K562 (cell line): ENCODE measurements around the gene ENKUR. TPM values are rescaled to one million over a fixed set of nuclear protein-coding genes. Genes with fewer than 3 reads are reported as not detected.
A peak's percentile ranks its signal among the peaks of the same experiment; 100 is the strongest.

Experiments
- BRCA1 ChIP-seq, 2 experiments: fragments of 450-650 bp in 1 of 2; sonication (generic) in 1 of 2; formaldehyde crosslinking in 1 of 2; IDR thresholded peaks; 2 replicates each; pipeline versions ENCODE4 v1.5.0 to v1.6.1; 2017 to 2020; ENCODE audit warnings: mild to moderate bottlenecking in 1 of 2, missing genetic modification reagents in 1 of 2
- CHD4 ChIP-seq: fragments of 200-600 bp; sonication (generic); IDR thresholded peaks from 3 replicates; pipeline ENCODE4 v1.6.1; 2012; ENCODE audit warnings: low read depth, mild to moderate bottlenecking, mixed read lengths, low read length, inconsistent platforms; ENCODE audit not compliant: insufficient read depth, insufficient replicate concordance, poor library complexity, severe bottlenecking
- DIDO1 ChIP-seq: fragments of 450-650 bp; IDR thresholded peaks from 2 replicates; pipeline ENCODE4 v1.6.1; 2016; ENCODE audit warnings: low read depth, missing biosample characterization, missing genetic modification characterization
- EP300 ChIP-seq: IDR thresholded peaks from 2 replicates; pipeline ENCODE4 v1.6.1; 2012; ENCODE audit warnings: low read length, improper control_type of control experiment
- FOXA1 ChIP-seq: fragments of 450-650 bp; IDR thresholded peaks from 2 replicates; pipeline ENCODE4 v1.6.1; 2016; ENCODE audit warnings: mild to moderate bottlenecking, borderline replicate concordance
- FOXK1 ChIP-seq: sonication (generic); formaldehyde crosslinking; IDR thresholded peaks from 2 replicates; pipeline ENCODE4 v1.8.0; 2022; ENCODE audit warnings: missing genetic modification reagents, mild to moderate bottlenecking, borderline replicate concordance
- FOXK2 ChIP-seq, 2 experiments: fragments of 450-650 bp; IDR thresholded peaks in 1 of 2; conservative IDR thresholded peaks in 1 of 2; 2 replicates each; pipeline ENCODE4 v1.6.1; 2016; ENCODE audit warnings: low read depth in 2 of 2, mild to moderate bottlenecking in 1 of 2
- L3MBTL2 ChIP-seq: fragments of 450-650 bp; IDR thresholded peaks from 2 replicates; pipeline ENCODE4 v1.6.1; 2016; ENCODE audit warnings: mild to moderate bottlenecking, moderate library complexity
- MCM7 ChIP-seq, 2 experiments: fragments of 450-650 bp; IDR thresholded peaks; 2 replicates each; pipeline ENCODE4 v1.6.1; 2016 to 2018
- MEF2D ChIP-seq: conservative IDR thresholded peaks from 2 replicates; pipeline ENCODE4 v1.6.1; 2016; ENCODE audit warnings: low read depth, missing genetic modification characterization, missing compliant biosample characterization
- MXI1 ChIP-seq: IDR thresholded peaks from 2 replicates; pipeline ENCODE4 v1.6.1; 2011; ENCODE audit warnings: low read depth, mild to moderate bottlenecking, improper control_type of control experiment, low read length
- PML ChIP-seq: IDR thresholded peaks from 2 replicates; pipeline ENCODE4 v1.6.1; 2012; ENCODE audit warnings: low read length, inconsistent platforms
- PURB ChIP-seq: sonication (generic); formaldehyde crosslinking; IDR thresholded peaks from 2 replicates; pipeline ENCODE4 v1.9.0; 2021; ENCODE audit warnings: low read depth, mild to moderate bottlenecking, missing genetic modification reagents
- RBFOX2 ChIP-seq: fragments of 200-400 bp; formaldehyde crosslinking; IDR thresholded peaks from 2 replicates; pipeline ENCODE4 v1.6.1; 2017; ENCODE audit warnings: low read depth, mild to moderate bottlenecking, low read length, moderate library complexity
- THRAP3 ChIP-seq: fragments of 450-650 bp; IDR thresholded peaks from 2 replicates; pipeline ENCODE4 v1.6.1; 2016; ENCODE audit warnings: mild to moderate bottlenecking, inconsistent platforms, borderline replicate concordance
- TRIM28 ChIP-seq: fragments of 450-650 bp; IDR thresholded peaks from 2 replicates; pipeline ENCODE4 v1.6.1; 2017
- ZNF146 ChIP-seq: IDR thresholded peaks from one replicate; pipeline ENCODE4 v1.6.1; 2018; ENCODE audit warnings: missing compliant biosample characterization; ENCODE audit not compliant: unreplicated experiment
- ZNF561 ChIP-seq: fragments of 450-650 bp; formaldehyde crosslinking; conservative IDR thresholded peaks from 2 replicates; pipeline ENCODE4 v1.4.0; 2020; ENCODE audit warnings: mild to moderate bottlenecking, moderate library complexity
- ZNF699 ChIP-seq: fragments of 250-450 bp; sonication (Bioruptor Pico); IDR thresholded peaks from 2 replicates; pipeline ENCODE4 v1.8.0; 2021; ENCODE audit warnings: mild to moderate bottlenecking, moderate library complexity; ENCODE audit not compliant: insufficient replicate concordance
- ZNF77 ChIP-seq: fragments of 250-450 bp; sonication (Bioruptor Pico); IDR thresholded peaks from 2 replicates; pipeline ENCODE4 v1.5.0; 2020
- polyA plus RNA-seq, 8 experiments: library from polyadenylated mRNA; depleted of rRNA in 4 of 8; stranded (reverse) in 5 of 8; unstranded in 3 of 8; fragments of >200 nt; fragmentation: Nextera tagmentation in 2 of 8; fragmentation: Illumina TruSeq in 1 of 8; extraction: Ambion mirVana in 2 of 8; extraction: Trizol in 1 of 8; gene quantifications; 2 replicates each; pipeline versions ENCODE4 v1.2.1 to v1.2.3, GENCODE V29; 2011 to 2014; ENCODE audit warnings: inconsistent platforms in 1 of 8, missing spikeins in 1 of 8
- total RNA-seq, 7 experiments: library from RNA; depleted of rRNA in 6 of 7; stranded (reverse); fragments of >200 nt in 6 of 7; fragmentation: Illumina TruSeq in 2 of 7; extraction: Trizol in 2 of 7; gene quantifications; 2 replicates each; pipeline versions ENCODE4 v1.2.1 to v1.2.3, GENCODE V29; 2011 to 2021; ENCODE audit warnings: low replicate concordance in 1 of 7
- TF ChIP-seq, protein P1 (sequence below): fragments of 450-650 bp; formaldehyde crosslinking; conservative IDR thresholded peaks from 2 replicates; pipeline ENCODE4 v1.4.0; 2022; ENCODE audit warnings: mild to moderate bottlenecking, missing genetic modification characterization
- TF ChIP-seq, protein P2 (sequence below): fragments of 250-450 bp; sonication (Bioruptor Pico); IDR thresholded peaks from 2 replicates; pipeline ENCODE4 v1.9.0; 2021; ENCODE audit warnings: mild to moderate bottlenecking
- TF ChIP-seq, protein P3 (sequence below): fragments of 450-650 bp; formaldehyde crosslinking; IDR thresholded peaks from 2 replicates; pipeline ENCODE4 v1.4.0; 2022; ENCODE audit warnings: missing genetic modification characterization
- TF ChIP-seq, protein P4 (sequence below): fragments of 450-650 bp; conservative IDR thresholded peaks from 2 replicates; pipeline ENCODE4 v1.6.1; 2016; ENCODE audit warnings: missing genetic modification characterization, low read depth, mild to moderate bottlenecking, missing compliant biosample characterization, moderate library complexity
- TF ChIP-seq, protein P5 (sequence below): fragments of 250-450 bp; sonication (Bioruptor Pico); IDR thresholded peaks from 2 replicates; pipeline ENCODE4 v1.8.0; 2021; ENCODE audit warnings: borderline replicate concordance, mild to moderate bottlenecking, moderate library complexity; ENCODE audit not compliant: poor library complexity, severe bottlenecking

ENKUR gene
- total and polyA plus RNA-seq, 9 of the 15 experiments (the other 6 are each of a cell fraction or from before 2014, with no cell fraction given): 0.06 to 0.46 (median 0.20) TPM

DNA sequence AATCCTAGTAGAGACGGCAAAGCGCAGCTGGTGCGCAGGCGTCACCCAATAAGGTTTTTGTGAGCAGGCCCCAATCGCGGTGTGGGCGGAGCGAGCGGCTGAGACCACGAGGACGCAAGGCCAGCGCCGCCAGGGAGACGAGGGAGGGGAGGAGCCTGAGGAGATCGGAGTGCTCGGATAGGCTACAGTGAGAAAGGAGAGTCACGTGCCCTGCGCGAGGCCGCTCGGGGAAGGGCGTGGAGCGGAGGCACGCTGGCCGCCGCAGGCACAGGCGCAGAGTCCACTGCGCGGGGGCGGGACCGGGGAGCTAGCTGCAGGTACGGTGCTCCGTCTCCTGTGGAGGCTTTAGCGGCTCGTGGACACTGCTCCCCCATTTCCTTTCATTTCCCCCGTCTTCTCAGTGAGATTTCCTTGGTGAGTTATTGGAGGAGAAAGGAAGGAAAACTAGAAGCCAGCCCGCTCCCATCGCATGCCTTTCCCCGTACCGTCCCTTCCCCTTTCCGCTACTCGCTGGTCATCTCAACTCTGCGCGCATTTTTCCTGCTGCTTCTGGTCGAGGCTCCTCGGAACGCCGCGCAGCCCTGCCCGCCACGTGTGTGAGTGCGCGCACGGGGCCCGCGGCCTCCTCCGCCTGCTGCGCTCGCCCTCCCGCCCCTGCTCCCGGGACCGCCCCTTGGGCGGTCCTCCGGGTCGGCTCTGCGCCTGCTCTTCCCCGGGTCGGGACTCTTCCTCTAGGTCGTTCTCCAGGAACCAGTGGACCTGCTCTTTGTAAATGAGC, 607 bp upstream of the ENKUR start, which contains the start of gene THNSL1 (continued):
- TF ChIP-seq, protein P1, sequence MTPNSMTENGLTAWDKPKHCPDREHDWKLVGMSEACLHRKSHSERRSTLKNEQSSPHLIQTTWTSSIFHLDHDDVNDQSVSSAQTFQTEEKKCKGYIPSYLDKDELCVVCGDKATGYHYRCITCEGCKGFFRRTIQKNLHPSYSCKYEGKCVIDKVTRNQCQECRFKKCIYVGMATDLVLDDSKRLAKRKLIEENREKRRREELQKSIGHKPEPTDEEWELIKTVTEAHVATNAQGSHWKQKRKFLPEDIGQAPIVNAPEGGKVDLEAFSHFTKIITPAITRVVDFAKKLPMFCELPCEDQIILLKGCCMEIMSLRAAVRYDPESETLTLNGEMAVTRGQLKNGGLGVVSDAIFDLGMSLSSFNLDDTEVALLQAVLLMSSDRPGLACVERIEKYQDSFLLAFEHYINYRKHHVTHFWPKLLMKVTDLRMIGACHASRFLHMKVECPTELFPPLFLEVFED (CRISPR knock-in tag): peak; percentile 54; the same call in 1 of the 2 replicates
- TF ChIP-seq EP300 (no peak; the same call in 1 of the 2 replicates), FOXK1 (CRISPR knock-in tag) (peak; percentile 97; the same call in 1 of the 2 replicates), FOXA1 (no peak), ZNF699 (CRISPR knock-in tag) (no peak), ZNF146 (CRISPR knock-in tag) (no peak), TRIM28 (no peak), ZNF561 (CRISPR knock-in tag) (no peak), CHD4 (no peak), DIDO1 (tag) (no peak), MCM7 (IDR thresholded peaks at IDR 0.05) (no peak), L3MBTL2 (peak; percentile 99), PURB (no peak), MEF2D (tag) (no peak), ZNF77 (CRISPR knock-in tag) (no peak), MXI1 (peak; percentile 85), FOXK2 (conservative IDR thresholded peaks at IDR 0.05 in 1 of 2, IDR thresholded peaks at IDR 0.05 in 1 of 2; ENCODE audit: low read depth in 2 of 2) (peak in 1 of 2 experiments; percentile 70; a peak in 1 of 4 replicates), BRCA1 (IDR thresholded peaks at IDR 0.05) (no peak), BRCA1 (CRISPR knock-in tag; IDR thresholded peaks at IDR 0.05) (no peak), RBFOX2 (peak; percentile 96), THRAP3 (no peak), PML (peak; percentile 57; the same call in 1 of the 2 replicates)
- TF ChIP-seq, protein P2, sequence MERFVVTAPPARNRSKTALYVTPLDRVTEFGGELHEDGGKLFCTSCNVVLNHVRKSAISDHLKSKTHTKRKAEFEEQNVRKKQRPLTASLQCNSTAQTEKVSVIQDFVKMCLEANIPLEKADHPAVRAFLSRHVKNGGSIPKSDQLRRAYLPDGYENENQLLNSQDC: no peak; the same call in 1 of the 2 replicates
- TF ChIP-seq, protein P3, sequence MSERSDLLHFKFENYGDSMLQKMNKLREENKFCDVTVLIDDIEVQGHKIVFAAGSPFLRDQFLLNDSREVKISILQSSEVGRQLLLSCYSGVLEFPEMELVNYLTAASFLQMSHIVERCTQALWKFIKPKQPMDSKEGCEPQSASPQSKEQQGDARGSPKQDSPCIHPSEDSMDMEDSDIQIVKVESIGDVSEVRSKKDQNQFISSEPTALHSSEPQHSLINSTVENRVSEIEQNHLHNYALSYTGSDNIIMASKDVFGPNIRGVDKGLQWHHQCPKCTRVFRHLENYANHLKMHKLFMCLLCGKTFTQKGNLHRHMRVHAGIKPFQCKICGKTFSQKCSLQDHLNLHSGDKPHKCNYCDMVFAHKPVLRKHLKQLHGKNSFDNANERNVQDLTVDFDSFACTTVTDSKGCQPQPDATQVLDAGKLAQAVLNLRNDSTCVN (CRISPR knock-in tag): no peak
- TF ChIP-seq, protein P4, sequence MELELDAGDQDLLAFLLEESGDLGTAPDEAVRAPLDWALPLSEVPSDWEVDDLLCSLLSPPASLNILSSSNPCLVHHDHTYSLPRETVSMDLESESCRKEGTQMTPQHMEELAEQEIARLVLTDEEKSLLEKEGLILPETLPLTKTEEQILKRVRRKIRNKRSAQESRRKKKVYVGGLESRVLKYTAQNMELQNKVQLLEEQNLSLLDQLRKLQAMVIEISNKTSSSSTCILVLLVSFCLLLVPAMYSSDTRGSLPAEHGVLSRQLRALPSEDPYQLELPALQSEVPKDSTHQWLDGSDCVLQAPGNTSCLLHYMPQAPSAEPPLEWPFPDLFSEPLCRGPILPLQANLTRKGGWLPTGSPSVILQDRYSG (tag): no peak
- TF ChIP-seq, protein P5, sequence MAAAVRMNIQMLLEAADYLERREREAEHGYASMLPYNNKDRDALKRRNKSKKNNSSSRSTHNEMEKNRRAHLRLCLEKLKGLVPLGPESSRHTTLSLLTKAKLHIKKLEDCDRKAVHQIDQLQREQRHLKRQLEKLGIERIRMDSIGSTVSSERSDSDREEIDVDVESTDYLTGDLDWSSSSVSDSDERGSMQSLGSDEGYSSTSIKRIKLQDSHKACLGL: peak; percentile 81
